AG10803 (cell line): ENCODE measurements around the gene IL36RN.
A peak's percentile ranks its signal among the peaks of the same experiment; 100 is the strongest.

Source experiments
- DNase-seq: peaks from one replicate; pipeline ENCODE4 v3.0.0; 2010; ENCODE audit warnings: low read depth
- H3K4me3 ChIP-seq: 2 replicates; pipeline ENCODE4 v1.5.1; 2011; ENCODE audit warnings: mild to moderate bottlenecking, low read length, control low read depth
- TF ChIP-seq, protein P1 (sequence below): conservative IDR thresholded peaks from 2 replicates; pipeline ENCODE4 v1.5.1; 2011; ENCODE audit warnings: mild to moderate bottlenecking, low read length, control low read depth, inconsistent platforms

The IL36RN gene

DNA sequence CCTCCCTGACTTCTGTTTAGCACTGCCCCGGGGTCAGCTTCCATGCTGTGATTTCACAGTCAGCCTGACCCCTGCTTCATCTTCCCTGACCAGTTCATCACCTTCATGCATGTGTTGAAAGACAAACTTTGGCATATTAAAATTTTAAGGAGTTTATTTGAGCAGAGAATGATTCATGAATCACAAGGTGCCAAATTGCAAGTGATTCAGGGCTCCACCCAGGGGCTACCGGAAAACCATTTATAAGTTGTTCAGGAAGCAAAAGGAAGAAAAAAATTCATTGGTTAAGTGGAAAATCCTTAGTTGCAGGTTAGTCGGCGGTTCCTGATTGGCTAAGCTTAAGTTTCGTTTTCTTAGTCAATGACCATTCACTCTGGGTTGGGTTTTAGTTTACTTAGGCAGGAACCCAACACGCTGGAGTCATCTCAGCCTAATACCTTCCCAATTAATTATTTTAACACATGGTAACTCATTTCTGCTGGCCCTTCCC is 19.4 kb downstream of the IL36RN start:
- no peak overlapping the region for H3K4me3 ChIP-seq
- no peak for DNase-seq
- TF ChIP-seq, protein P1, sequence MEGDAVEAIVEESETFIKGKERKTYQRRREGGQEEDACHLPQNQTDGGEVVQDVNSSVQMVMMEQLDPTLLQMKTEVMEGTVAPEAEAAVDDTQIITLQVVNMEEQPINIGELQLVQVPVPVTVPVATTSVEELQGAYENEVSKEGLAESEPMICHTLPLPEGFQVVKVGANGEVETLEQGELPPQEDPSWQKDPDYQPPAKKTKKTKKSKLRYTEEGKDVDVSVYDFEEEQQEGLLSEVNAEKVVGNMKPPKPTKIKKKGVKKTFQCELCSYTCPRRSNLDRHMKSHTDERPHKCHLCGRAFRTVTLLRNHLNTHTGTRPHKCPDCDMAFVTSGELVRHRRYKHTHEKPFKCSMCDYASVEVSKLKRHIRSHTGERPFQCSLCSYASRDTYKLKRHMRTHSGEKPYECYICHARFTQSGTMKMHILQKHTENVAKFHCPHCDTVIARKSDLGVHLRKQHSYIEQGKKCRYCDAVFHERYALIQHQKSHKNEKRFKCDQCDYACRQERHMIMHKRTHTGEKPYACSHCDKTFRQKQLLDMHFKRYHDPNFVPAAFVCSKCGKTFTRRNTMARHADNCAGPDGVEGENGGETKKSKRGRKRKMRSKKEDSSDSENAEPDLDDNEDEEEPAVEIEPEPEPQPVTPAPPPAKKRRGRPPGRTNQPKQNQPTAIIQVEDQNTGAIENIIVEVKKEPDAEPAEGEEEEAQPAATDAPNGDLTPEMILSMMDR, result no peak

DNA sequence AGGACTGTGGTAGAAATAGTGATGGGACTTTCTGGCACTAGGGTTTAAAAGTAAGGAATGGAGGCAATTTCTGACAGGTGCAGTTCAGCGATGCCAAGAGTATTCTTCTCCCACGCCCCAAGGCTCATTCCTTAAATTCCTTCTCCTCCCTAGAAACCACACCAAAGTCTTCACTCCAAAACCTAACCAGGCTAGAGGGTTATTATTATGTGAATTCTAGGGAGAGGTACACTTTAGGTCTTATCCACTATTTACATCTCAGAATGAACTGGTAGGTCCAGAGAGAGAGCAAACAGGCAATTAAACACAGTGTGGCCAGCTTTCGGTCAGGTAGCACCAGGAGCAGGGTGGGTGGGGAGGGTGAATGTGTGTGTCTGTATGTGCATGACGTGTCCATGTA is 20.1 kb downstream of the IL36RN start:
- TF ChIP-seq, protein P1, result no peak
- DNase-seq, result no peak
- no peak overlapping the region for H3K4me3 ChIP-seq

DNA sequence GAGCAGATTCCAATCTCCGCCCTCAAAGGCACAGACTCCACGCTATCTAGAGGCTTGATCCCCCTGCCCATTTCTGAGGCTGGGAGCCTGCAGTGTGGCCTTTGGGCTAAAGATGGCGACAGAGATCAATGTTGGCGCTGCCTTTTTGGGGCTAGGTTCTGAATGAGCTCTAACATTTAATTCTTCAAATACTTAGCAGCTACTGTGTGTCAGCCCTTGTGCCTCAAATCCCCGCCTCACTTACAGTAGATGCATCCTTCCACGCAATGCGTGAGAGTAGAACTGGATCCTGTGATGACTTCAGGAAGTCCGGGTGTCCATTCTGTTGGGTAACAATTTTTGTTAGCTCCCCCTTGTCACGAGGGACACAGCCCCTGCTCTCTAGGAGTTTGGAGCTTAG is 21.1 kb downstream of the IL36RN start:
- peak; percentile 33 for DNase-seq
- no peak overlapping the region for H3K4me3 ChIP-seq
- TF ChIP-seq, protein P1, result peak; percentile 84

DNA sequence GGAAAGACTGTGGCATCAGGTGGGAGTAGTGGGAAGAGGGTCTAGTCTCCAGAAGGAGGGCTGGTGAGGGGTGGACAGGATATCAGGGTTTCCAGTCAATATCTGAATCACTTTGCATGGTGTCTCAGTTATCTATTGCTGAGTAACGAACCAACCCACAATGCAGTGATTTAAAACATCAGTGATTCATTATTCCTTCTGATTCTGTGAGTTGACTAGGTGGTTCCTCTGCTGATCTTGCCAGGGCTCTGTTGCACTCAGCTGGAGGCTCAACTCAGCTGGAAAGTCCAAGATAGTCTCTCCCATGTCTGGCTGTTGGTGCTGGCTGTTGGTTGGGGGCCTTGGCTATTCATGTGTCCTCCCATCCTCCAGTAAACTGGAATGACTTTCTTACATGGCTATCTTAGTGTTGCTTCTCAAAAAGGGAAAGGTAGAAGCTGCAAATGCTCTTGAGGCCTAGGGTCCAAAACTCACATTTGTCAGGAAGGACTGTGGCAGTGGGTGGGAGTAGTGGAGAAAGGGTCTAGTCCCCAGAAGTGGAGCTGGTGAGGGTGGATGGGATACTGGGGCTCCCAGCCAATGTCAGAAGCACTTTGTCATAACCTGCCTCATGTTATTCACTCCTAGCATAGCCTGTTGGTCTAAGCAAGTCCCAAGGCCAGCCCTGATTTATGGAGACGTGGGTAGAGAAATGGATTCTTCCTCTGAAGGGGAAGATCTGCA is 22.7 kb downstream of the IL36RN start:
- TF ChIP-seq, protein P1, result no peak
- no peak for DNase-seq
- H3K4me3 ChIP-seq, result no peak overlapping the region

DNA sequence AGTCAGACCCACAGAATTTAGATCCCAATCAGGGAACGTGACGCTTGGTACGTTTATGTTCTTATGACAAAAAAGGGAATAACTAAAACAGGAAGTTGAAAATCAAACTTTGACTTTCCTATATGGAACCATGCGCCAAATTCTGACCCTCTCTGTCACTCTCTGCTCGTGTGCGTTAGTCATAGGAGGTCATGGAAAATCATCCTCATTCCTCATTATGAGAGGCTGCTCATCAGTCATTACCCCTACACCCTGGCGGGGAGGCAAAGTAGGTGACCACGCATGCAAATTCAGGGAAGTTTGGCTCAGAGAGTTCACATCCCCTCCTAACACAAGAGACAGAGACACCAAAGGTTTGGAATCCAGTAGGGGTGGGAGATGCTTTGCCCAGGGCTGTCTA is 24.3 kb downstream of the IL36RN start:
- no peak for DNase-seq
- H3K4me3 ChIP-seq, result no peak overlapping the region
- TF ChIP-seq, protein P1, result no peak

DNA sequence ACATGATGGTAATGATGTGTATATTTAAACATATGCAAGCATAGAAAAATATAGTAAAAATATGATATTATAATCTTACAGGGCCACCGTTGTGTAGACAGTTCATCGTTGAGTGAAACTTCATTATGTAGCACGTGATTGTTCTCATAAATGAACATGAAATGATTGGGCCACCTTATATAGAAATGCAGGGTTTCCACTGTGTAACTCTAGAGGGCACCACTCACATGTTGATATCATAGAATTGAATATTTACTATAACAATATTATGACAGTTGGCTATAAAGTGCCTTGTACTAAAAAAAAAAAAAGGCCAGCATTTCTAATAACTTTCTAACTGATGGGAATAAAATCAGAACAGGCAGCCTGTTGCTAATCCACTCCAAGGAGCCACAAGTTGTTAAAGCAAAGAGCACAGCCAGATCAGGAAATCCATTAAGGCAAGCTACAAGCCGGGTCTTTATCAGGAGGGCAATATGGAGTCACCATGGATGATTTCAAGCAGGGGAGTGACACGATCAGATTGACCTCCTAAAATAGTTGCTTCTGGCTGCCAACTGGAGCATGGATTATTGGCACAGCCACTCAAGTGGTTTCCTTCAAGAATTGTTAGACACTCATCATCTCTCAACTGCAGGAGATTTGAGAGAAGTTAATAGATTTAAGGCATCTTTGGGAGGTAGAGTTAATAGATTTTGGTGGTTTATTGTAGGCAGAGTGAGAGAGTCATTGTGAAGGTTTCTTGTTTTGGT is 25.4 kb downstream of the IL36RN start:
- DNase-seq, result no peak
- no peak overlapping the region for H3K4me3 ChIP-seq
- TF ChIP-seq, protein P1, result peak; percentile 54

DNA sequence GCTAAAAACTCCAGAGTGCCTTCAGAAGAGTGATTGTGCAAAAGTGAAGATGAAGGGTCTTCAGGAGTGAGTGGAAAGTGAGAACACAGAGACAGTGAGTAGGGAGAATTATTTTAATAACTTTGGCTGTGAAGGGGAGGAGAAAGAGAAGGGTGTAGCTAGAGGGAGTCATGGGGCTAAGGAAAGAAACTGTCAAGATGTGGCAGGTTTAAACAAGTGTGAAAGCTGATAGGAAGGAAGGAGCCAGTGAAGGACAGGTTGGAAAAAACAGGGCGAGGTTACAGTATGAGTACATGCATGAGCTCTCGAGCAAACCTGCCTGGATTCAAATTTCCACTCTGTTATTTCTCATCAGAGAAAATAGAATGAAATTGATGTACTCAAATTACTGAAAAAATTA is 26.5 kb downstream of the IL36RN start:
- DNase-seq, result no peak
- TF ChIP-seq, protein P1, result no peak
- no peak overlapping the region for H3K4me3 ChIP-seq
